ENCODE measurements around the gene BCR.
A peak's percentile ranks its signal among the peaks of the same experiment; 100 is the strongest.

BCR gene

GRCh38 chr22:23176645-23177027 is 3.7 kb upstream of the BCR start:
- DNase-seq (ENCODE audit: low read depth in 3 of 3), result no peak

- no peak for DNase-seq (ENCODE audit: low read depth in 3 of 3)
These were observed 3.1 kb upstream of the BCR start for GRCh38 chr22:23177197-23177596.

- DNase-seq (ENCODE audit: low read depth in 3 of 3), result peak in 1 of 3 donors; percentile 54
These were observed 1.6 kb upstream of the BCR start for GRCh38 chr22:23178512-23179254.

GRCh38 chr22:23179381-23180299 is 669 bp upstream of the BCR start:
- peak in 1 of 3 donors; percentile 13 for DNase-seq (ENCODE audit: low read depth in 3 of 3)

GRCh38 chr22:23180893-23181720 is 798 bp downstream of the BCR start:
- peak in 1 of 3 donors; percentile 24 for DNase-seq (ENCODE audit: low read depth in 3 of 3)

- no peak for DNase-seq (ENCODE audit: low read depth in 3 of 3)
These were observed 1.5 kb downstream of the BCR start for GRCh38 chr22:23181721-23182308.

- peak; percentile 39 to 70 (median 49) for DNase-seq (ENCODE audit: low read depth in 3 of 3)
These were observed 2.2 kb downstream of the BCR start for GRCh38 chr22:23182309-23183060.

GRCh38 chr22:23183061-23183698 is 2.9 kb downstream of the BCR start:
- no peak for DNase-seq (ENCODE audit: low read depth in 3 of 3)

- no peak for DNase-seq (ENCODE audit: low read depth in 3 of 3)
These were observed 3.9 kb downstream of the BCR start for GRCh38 chr22:23184100-23184763.

- no peak for DNase-seq (ENCODE audit: low read depth in 3 of 3)
These were observed 4.4 kb downstream of the BCR start for GRCh38 chr22:23184764-23185113.

- DNase-seq (ENCODE audit: low read depth in 3 of 3), result no peak
These were observed 6.9 kb downstream of the BCR start for GRCh38 chr22:23187211-23187610.

- DNase-seq (ENCODE audit: low read depth in 3 of 3), result no peak
These were observed 7.8 kb downstream of the BCR start for GRCh38 chr22:23187871-23188700.

GRCh38 chr22:23190526-23190925 is 10.2 kb downstream of the BCR start:
- DNase-seq (ENCODE audit: low read depth in 3 of 3), result no peak

GRCh38 chr22:23192133-23192532 is 11.8 kb downstream of the BCR start:
- DNase-seq (ENCODE audit: low read depth in 3 of 3), result no peak

GRCh38 chr22:23192558-23192957 is 12.2 kb downstream of the BCR start:
- DNase-seq (ENCODE audit: low read depth in 3 of 3), result no peak

- no peak for DNase-seq (ENCODE audit: low read depth in 3 of 3)
These were observed 13.0 kb downstream of the BCR start for GRCh38 chr22:23193196-23193827.

- DNase-seq (ENCODE audit: low read depth in 3 of 3), result no peak
These were observed 13.6 kb downstream of the BCR start for GRCh38 chr22:23193882-23194281.

- no peak for DNase-seq (ENCODE audit: low read depth in 3 of 3)
These were observed 15.9 kb downstream of the BCR start for GRCh38 chr22:23196165-23196564.

GRCh38 chr22:23197836-23198235 is 17.5 kb downstream of the BCR start:
- DNase-seq (ENCODE audit: low read depth in 3 of 3), result no peak

Data from stimulated activated CD4-positive, alpha-beta T cell treated with anti-CD3 and anti-CD28 coated beads, TNF-alpha, amount 100 ng/mL, for 48 hours (primary cell).